HepG2 (cell line): ENCODE results near the gene NXF3. TPM values are rescaled to one million over a fixed set of nuclear protein-coding genes. Genes with fewer than 3 reads are reported as not detected.

Experiments used
- ATAC-seq: fragments of 200-7000 bp; cut with Tn5 transposase; 3 replicates; pipeline ENCODE4 v1.9.1; 2020; ENCODE audit warnings: mild to moderate bottlenecking, moderate library complexity
- BruUV-seq: library from RNA; stranded (reverse); fragments of 400-500 nt; replicated peaks from 2 replicates; lab custom pipeline; 2021; lab: Mats Ljungman, UMichigan
- CTCF ChIA-PET: fragments of 300-600 bp; formaldehyde crosslinking; extraction: SDS; loops from one replicate; lab custom pipeline; 2021; ENCODE audit warnings: low total read pairs, inconsistent platforms, low intra/inter-chr PET ratio; lab: Yijun Ruan, JAX
- POLR2A ChIA-PET: fragments of 350-600 bp; sonication (Branson Sonifier 250); formaldehyde crosslinking; loops from one replicate; lab custom pipeline; 2020; ENCODE audit warnings: antibody characterized with exemption, inconsistent platforms; lab: Yijun Ruan, JAX
- DNase-seq: peaks from one replicate; pipeline ENCODE4 v3.0.0-alpha.2; 2015; ENCODE audit warnings: low spot score
- FAIRE-seq: peaks from 3 replicates; lab custom pipeline; 2011; peaks lifted over from hg19 to GRCh38; lab: Jason Lieb, UNC
- H2AFZ ChIP-seq: one replicate; pipeline ENCODE4 v1.6.1; 2011; ENCODE audit warnings: low read length, inconsistent platforms
- H3K27ac ChIP-seq: fragments of 300-600 bp; 3 replicates; pipeline ENCODE4 v1.8.0; 2011; ENCODE audit warnings: mixed run types, mild to moderate bottlenecking, mixed read lengths, low read length, inconsistent platforms; ENCODE audit not compliant: insufficient read depth; ENCODE audit errors: extremely low read length
- H3K27me3 ChIP-seq, 2 experiments: fragments of 200-600 bp in 1 of 2; 2 replicates in 1 of 2; 3 replicates in 1 of 2; pipeline versions ENCODE4 v1.6.0 to v1.8.0; 2011; ENCODE audit warnings: low read length in 2 of 2, mild to moderate bottlenecking in 2 of 2, moderate library complexity in 2 of 2, inconsistent platforms in 1 of 2; ENCODE audit not compliant: insufficient read depth in 2 of 2, control insufficient read depth in 1 of 2
- H3K36me3 ChIP-seq, 2 experiments: fragments of 200-600 bp in 1 of 2; replicated peaks in 1 of 2; 2 replicates in 1 of 2; 3 replicates in 1 of 2; pipeline versions ENCODE4 v1.5.1 to v1.8.0; 2011; ENCODE audit warnings: low read length in 2 of 2, inconsistent platforms in 1 of 2; ENCODE audit not compliant: insufficient read depth in 2 of 2, control insufficient read depth in 1 of 2
- H3K4me1 ChIP-seq: 2 replicates; pipeline ENCODE4 v1.5.1; 2012; ENCODE audit warnings: low read length, inconsistent platforms; ENCODE audit not compliant: insufficient read depth
- H3K4me2 ChIP-seq: 2 replicates; pipeline ENCODE4 v1.6.0; 2011; ENCODE audit warnings: low read depth, low read length, inconsistent platforms
- H3K4me3 ChIP-seq, 3 experiments: fragments of 200-600 bp in 1 of 3; sonication (generic), shearing (Covaris generic) in 1 of 3; replicated peaks in 1 of 3; 2 replicates each; pipeline ENCODE4 v1.5.1; 2011 to 2016; ENCODE audit warnings: low read length in 3 of 3, inconsistent platforms in 2 of 3, low read depth in 2 of 3, mild to moderate bottlenecking in 2 of 3, control low read depth in 1 of 3, mixed read lengths in 1 of 3; ENCODE audit not compliant: insufficient read depth in 1 of 3
- H3K79me2 ChIP-seq: one replicate; pipeline ENCODE4 v1.6.1; 2011; ENCODE audit warnings: low read length, inconsistent platforms; ENCODE audit not compliant: insufficient read depth
- H3K9ac ChIP-seq: 2 replicates; pipeline ENCODE4 v1.6.0; 2011; ENCODE audit warnings: mild to moderate bottlenecking, low read depth, low read length, inconsistent platforms; ENCODE audit not compliant: insufficient read depth
- H3K9me3 ChIP-seq: 2 replicates; pipeline ENCODE4 v1.5.1; 2012; ENCODE audit warnings: mild to moderate bottlenecking, low read length
- H4K20me1 ChIP-seq: 2 replicates; pipeline ENCODE4 v1.6.0; 2011; ENCODE audit warnings: inconsistent platforms, mild to moderate bottlenecking, low read length, moderate library complexity; ENCODE audit not compliant: insufficient read depth
- DR1 ChIP-seq: sonication (generic); formaldehyde crosslinking; IDR thresholded peaks from 2 replicates; pipeline ENCODE4 v1.8.0; 2021; ENCODE audit warnings: mild to moderate bottlenecking, missing genetic modification reagents, inconsistent platforms
- KMT2A ChIP-seq: sonication (generic); formaldehyde crosslinking; IDR thresholded peaks from 2 replicates; pipeline ENCODE4 v1.4.0; 2020; ENCODE audit warnings: missing genetic modification reagents
- MEIS2 ChIP-seq: sonication (generic); formaldehyde crosslinking; IDR thresholded peaks from 2 replicates; pipeline ENCODE4 v1.9.0; 2021; ENCODE audit warnings: mild to moderate bottlenecking, missing genetic modification reagents
- PHF20 ChIP-seq: sonication (generic); formaldehyde crosslinking; IDR thresholded peaks from 2 replicates; pipeline ENCODE4 v1.5.0; 2020; ENCODE audit warnings: mild to moderate bottlenecking, missing genetic modification reagents
- RNF2 ChIP-seq: fragments of 450-650 bp; conservative IDR thresholded peaks from 2 replicates; pipeline ENCODE4 v1.6.1; 2016; ENCODE audit warnings: low read depth
- TEAD2 ChIP-seq: sonication (generic); formaldehyde crosslinking; IDR thresholded peaks from 2 replicates; pipeline ENCODE4 v1.9.0; 2021; ENCODE audit warnings: missing genetic modification reagents
- YEATS4 ChIP-seq: sonication (generic); formaldehyde crosslinking; IDR thresholded peaks from 2 replicates; pipeline ENCODE4 v1.4.0; 2020; ENCODE audit warnings: missing genetic modification reagents, borderline replicate concordance
- ZFP36L1 ChIP-seq: sonication (generic); formaldehyde crosslinking; IDR thresholded peaks from 2 replicates; pipeline ENCODE4 v1.8.0; 2022; ENCODE audit warnings: mild to moderate bottlenecking, missing genetic modification reagents, moderate library complexity
- ZFP90 ChIP-seq: sonication (generic); formaldehyde crosslinking; IDR thresholded peaks from 2 replicates; pipeline ENCODE4 v1.8.0; 2022; ENCODE audit warnings: missing genetic modification reagents, mild to moderate bottlenecking, inconsistent platforms, borderline replicate concordance
- WGBS: methylation state at CpG from one replicate; pipeline ENCODE4 v1.1.6; 2017; ENCODE audit warnings: low lambda C conversion rate; 5-methylcytosine and 5-hydroxymethylcytosine counted together
- in situ Hi-C: cut with HindIII; loops from 2 replicates; pipeline ENCODE4 v1.10.0; 2017; ENCODE audit warnings: low pct_unique_long_range_greater_than_20kb; ENCODE audit not compliant: extremely low pct_ligation_motif_present
- intact Hi-C: fragments of 100-400 bp; cut with micrococcal nuclease; formaldehyde crosslinking; loops from one replicate; pipeline ENCODE4 v1.10.0; 2022; ENCODE audit not compliant: unreplicated experiment
- polyA plus RNA-seq, 8 experiments: library from polyadenylated mRNA; depleted of rRNA in 3 of 8; stranded (reverse) in 7 of 8; unstranded in 1 of 8; fragments of >200 nt; fragmentation: Illumina TruSeq in 4 of 8; extraction: Trizol in 4 of 8; gene quantifications; 2 replicates each; pipeline versions ENCODE4 v1.2.1 to v1.2.3, GENCODE V29; 2011 to 2016; ENCODE audit warnings: low read depth in 4 of 8, missing spikeins in 1 of 8, mixed read lengths in 1 of 8; ENCODE audit not compliant: insufficient read depth in 1 of 8
- total RNA-seq, 5 experiments: library from RNA; depleted of rRNA; stranded (reverse); fragments of >200 nt; fragmentation: Illumina TruSeq; extraction: Trizol; gene quantifications; 2 replicates each; pipeline ENCODE4 v1.2.3, GENCODE V29; 2016; ENCODE audit warnings: low read depth in 1 of 5
- TF ChIP-seq, protein P1 (sequence below): IDR thresholded peaks from 2 replicates; pipeline ENCODE4 v1.6.1; 2016; ENCODE audit warnings: missing compliant biosample characterization, missing genetic modification reagents, borderline replicate concordance
- TF ChIP-seq, protein P2 (sequence below): sonication (generic); formaldehyde crosslinking; IDR thresholded peaks from 2 replicates; pipeline ENCODE4 v1.5.0; 2020; ENCODE audit warnings: missing genetic modification reagents
- TF ChIP-seq, protein P3 (sequence below): sonication (generic); formaldehyde crosslinking; conservative IDR thresholded peaks from 2 replicates; pipeline ENCODE4 v1.8.0; 2022; ENCODE audit warnings: mild to moderate bottlenecking, moderate library complexity, missing genetic modification reagents
- TF ChIP-seq, protein P4 (sequence below): sonication (generic); formaldehyde crosslinking; IDR thresholded peaks from 2 replicates; pipeline ENCODE4 v1.8.1; 2023; ENCODE audit warnings: missing genetic modification reagents, inconsistent platforms, borderline replicate concordance
- TF ChIP-seq, protein P5 (sequence below): sonication (generic); formaldehyde crosslinking; IDR thresholded peaks from 2 replicates; pipeline ENCODE4 v1.4.0; 2020; ENCODE audit warnings: mild to moderate bottlenecking, missing genetic modification reagents, borderline replicate concordance
- TF ChIP-seq, protein P6 (sequence below): sonication (generic); formaldehyde crosslinking; IDR thresholded peaks from 2 replicates; pipeline ENCODE4 v1.4.0; 2020; ENCODE audit warnings: missing genetic modification reagents

The NXF3 gene
- total and polyA plus RNA-seq, 2 of the 13 experiments (the other 11 are each of a cell fraction or from before 2014, with no cell fraction given), result 0.05 TPM; not detected in 1

DNA sequence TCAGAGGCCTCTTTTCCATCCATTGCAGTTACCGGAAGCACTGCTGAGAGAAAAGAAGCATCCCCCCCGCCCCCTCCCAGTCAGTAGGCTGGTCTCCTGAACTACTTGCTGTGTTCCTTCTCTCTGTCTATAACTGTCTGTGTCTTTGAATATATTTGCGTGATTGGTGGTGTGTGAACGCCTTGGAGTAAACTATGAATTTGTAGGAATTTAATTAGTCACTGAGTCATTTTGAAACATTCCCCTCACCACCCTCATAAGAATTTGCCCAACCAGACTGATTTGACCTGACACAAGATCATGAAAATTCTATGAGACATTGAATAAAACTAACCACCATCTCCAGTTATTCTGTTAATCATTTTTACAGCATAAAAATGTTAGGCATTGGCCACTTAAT is 6.7 kb upstream of the NXF3 start:
- Histone ChIP-seq H3K9ac (no peak overlapping the region), H3K27me3 (no peaks in the 10 kb centered on the region), H2AFZ (no peak overlapping the region), H4K20me1 (no peaks in the 10 kb centered on the region), H3K4me1 (no peaks in the 10 kb centered on the region), H3K79me2 (no peaks in the 10 kb centered on the region), H3K4me2 (no peak overlapping the region), H3K27ac (no peak overlapping the region), H3K4me3 (no peak overlapping the region), H3K36me3 (no peaks in the 10 kb centered on the region), H3K9me3 (no peaks in the 10 kb centered on the region)
- DNase-seq (no peak), ATAC-seq (no peak), FAIRE-seq (no peak)
- intact Hi-C loops (no loop called here), in situ Hi-C loops (no loop called here)
- CTCF ChIA-PET, result no interaction called here
- 90% methylated on average over 2 of the region's 4 CpGs for WGBS
- BruUV-seq, result no TSS peak
- POLR2A ChIA-PET, result no interaction called here
- TF ChIP-seq ZFP36L1 (CRISPR knock-in tag) (no peak), KMT2A (no peak), DR1 (CRISPR knock-in tag) (no peak), TEAD2 (CRISPR knock-in tag) (no peak), RNF2 (no peak), YEATS4 (CRISPR knock-in tag) (no peak), ZFP90 (no peak), MEIS2 (CRISPR knock-in tag) (no peak), PHF20 (CRISPR knock-in tag) (no peak)
- TF ChIP-seq, protein P1, sequence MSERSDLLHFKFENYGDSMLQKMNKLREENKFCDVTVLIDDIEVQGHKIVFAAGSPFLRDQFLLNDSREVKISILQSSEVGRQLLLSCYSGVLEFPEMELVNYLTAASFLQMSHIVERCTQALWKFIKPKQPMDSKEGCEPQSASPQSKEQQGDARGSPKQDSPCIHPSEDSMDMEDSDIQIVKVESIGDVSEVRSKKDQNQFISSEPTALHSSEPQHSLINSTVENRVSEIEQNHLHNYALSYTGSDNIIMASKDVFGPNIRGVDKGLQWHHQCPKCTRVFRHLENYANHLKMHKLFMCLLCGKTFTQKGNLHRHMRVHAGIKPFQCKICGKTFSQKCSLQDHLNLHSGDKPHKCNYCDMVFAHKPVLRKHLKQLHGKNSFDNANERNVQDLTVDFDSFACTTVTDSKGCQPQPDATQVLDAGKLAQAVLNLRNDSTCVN (CRISPR knock-in tag), result no peak
- TF ChIP-seq, protein P2, sequence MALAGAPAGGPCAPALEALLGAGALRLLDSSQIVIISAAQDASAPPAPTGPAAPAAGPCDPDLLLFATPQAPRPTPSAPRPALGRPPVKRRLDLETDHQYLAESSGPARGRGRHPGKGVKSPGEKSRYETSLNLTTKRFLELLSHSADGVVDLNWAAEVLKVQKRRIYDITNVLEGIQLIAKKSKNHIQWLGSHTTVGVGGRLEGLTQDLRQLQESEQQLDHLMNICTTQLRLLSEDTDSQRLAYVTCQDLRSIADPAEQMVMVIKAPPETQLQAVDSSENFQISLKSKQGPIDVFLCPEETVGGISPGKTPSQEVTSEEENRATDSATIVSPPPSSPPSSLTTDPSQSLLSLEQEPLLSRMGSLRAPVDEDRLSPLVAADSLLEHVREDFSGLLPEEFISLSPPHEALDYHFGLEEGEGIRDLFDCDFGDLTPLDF (CRISPR knock-in tag), result no peak
- TF ChIP-seq, protein P3, sequence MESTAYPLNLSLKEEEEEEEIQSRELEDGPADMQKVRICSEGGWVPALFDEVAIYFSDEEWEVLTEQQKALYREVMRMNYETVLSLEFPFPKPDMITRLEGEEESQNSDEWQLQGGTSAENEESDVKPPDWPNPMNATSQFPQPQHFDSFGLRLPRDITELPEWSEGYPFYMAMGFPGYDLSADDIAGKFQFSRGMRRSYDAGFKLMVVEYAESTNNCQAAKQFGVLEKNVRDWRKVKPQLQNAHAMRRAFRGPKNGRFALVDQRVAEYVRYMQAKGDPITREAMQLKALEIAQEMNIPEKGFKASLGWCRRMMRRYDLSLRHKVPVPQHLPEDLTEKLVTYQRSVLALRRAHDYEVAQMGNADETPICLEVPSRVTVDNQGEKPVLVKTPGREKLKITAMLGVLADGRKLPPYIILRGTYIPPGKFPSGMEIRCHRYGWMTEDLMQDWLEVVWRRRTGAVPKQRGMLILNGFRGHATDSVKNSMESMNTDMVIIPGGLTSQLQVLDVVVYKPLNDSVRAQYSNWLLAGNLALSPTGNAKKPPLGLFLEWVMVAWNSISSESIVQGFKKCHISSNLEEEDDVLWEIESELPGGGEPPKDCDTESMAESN, result no peak
- TF ChIP-seq, protein P4, sequence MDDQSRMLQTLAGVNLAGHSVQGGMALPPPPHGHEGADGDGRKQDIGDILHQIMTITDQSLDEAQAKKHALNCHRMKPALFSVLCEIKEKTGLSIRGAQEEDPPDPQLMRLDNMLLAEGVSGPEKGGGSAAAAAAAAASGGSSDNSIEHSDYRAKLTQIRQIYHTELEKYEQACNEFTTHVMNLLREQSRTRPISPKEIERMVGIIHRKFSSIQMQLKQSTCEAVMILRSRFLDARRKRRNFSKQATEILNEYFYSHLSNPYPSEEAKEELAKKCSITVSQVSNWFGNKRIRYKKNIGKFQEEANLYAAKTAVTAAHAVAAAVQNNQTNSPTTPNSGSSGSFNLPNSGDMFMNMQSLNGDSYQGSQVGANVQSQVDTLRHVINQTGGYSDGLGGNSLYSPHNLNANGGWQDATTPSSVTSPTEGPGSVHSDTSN (CRISPR knock-in tag), result no peak
- TF ChIP-seq, protein P5, sequence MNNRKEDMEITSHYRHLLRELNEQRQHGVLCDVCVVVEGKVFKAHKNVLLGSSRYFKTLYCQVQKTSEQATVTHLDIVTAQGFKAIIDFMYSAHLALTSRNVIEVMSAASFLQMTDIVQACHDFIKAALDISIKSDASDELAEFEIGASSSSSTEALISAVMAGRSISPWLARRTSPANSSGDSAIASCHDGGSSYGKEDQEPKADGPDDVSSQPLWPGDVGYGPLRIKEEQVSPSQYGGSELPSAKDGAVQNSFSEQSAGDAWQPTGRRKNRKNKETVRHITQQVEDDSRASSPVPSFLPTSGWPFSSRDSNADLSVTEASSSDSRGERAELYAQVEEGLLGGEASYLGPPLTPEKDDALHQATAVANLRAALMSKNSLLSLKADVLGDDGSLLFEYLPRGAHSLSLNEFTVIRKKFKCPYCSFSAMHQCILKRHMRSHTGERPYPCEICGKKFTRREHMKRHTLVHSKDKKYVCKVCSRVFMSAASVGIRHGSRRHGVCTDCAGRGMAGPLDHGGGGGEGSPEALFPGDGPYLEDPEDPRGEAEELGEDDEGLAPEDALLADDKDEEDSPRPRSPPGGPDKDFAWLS (CRISPR knock-in tag), result no peak
- TF ChIP-seq, protein P6, sequence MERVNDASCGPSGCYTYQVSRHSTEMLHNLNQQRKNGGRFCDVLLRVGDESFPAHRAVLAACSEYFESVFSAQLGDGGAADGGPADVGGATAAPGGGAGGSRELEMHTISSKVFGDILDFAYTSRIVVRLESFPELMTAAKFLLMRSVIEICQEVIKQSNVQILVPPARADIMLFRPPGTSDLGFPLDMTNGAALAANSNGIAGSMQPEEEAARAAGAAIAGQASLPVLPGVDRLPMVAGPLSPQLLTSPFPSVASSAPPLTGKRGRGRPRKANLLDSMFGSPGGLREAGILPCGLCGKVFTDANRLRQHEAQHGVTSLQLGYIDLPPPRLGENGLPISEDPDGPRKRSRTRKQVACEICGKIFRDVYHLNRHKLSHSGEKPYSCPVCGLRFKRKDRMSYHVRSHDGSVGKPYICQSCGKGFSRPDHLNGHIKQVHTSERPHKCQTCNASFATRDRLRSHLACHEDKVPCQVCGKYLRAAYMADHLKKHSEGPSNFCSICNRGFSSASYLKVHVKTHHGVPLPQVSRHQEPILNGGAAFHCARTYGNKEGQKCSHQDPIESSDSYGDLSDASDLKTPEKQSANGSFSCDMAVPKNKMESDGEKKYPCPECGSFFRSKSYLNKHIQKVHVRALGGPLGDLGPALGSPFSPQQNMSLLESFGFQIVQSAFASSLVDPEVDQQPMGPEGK, result no peak
